Measurements from ENCODE around the gene SRGAP1.

Gene SRGAP1

GRCh38 chr12:63905544-63905943, 61.0 kb downstream of the SRGAP1 start:
- no peaks in the 10 kb centered on the region for H3K36me3 Mint-ChIP-seq (ENCODE audit: low read depth)
- no peak overlapping the region for H3K4me3 Mint-ChIP-seq
- peaks cover 12% of the 10 kb centered on the region for H3K9me3 Mint-ChIP-seq
- TF ChIP-seq CTCF (IDR thresholded peaks at IDR 0.05): no peak
- no peak overlapping the region for H3K27ac Mint-ChIP-seq
- no peak for DNase-seq
- H3K27me3 Mint-ChIP-seq (ENCODE audit: low read depth, poor library complexity): no peaks in the 10 kb centered on the region
- peaks cover 1% of the 10 kb centered on the region for H3K4me1 Mint-ChIP-seq

- no peak for TF ChIP-seq CTCF (IDR thresholded peaks at IDR 0.05)
- no peak for DNase-seq
- peaks cover 9% of the 10 kb centered on the region for H3K4me1 Mint-ChIP-seq
- no peak overlapping the region for H3K4me3 Mint-ChIP-seq
- H3K27me3 Mint-ChIP-seq (ENCODE audit: low read depth, poor library complexity): no peaks in the 10 kb centered on the region
- peaks cover 12% of the 10 kb centered on the region for H3K9me3 Mint-ChIP-seq
- H3K27ac Mint-ChIP-seq: no peak overlapping the region
- no peaks in the 10 kb centered on the region for H3K36me3 Mint-ChIP-seq (ENCODE audit: low read depth)
Observed at GRCh38 chr12:63906876-63907275, 62.4 kb downstream of the SRGAP1 start.

GRCh38 chr12:63907561-63907960, 63.1 kb downstream of the SRGAP1 start:
- no peak for DNase-seq
- Mint-ChIP-seq H3K36me3 (ENCODE audit: low read depth) (no peaks in the 10 kb centered on the region), H3K9me3 (peaks cover 12% of the 10 kb centered on the region), H3K27me3 (ENCODE audit: low read depth, poor library complexity) (no peaks in the 10 kb centered on the region), H3K27ac (no peak overlapping the region), H3K4me3 (no peak overlapping the region), H3K4me1 (peaks cover 9% of the 10 kb centered on the region)
- TF ChIP-seq CTCF (IDR thresholded peaks at IDR 0.05): no peak

GRCh38 chr12:63909746-63910145, 65.2 kb downstream of the SRGAP1 start:
- DNase-seq: no peak
- Mint-ChIP-seq H3K36me3 (ENCODE audit: low read depth) (no peaks in the 10 kb centered on the region), H3K4me1 (peaks cover 13% of the 10 kb centered on the region), H3K27me3 (ENCODE audit: low read depth, poor library complexity) (no peaks in the 10 kb centered on the region), H3K4me3 (no peak overlapping the region), H3K9me3 (peaks cover 12% of the 10 kb centered on the region), H3K27ac (no peak overlapping the region)
- TF ChIP-seq CTCF (IDR thresholded peaks at IDR 0.05): no peak

- Mint-ChIP-seq H3K27ac (no peak overlapping the region), H3K4me1 (peaks cover 29% of the 10 kb centered on the region), H3K36me3 (ENCODE audit: low read depth) (no peaks in the 10 kb centered on the region), H3K27me3 (ENCODE audit: low read depth, poor library complexity) (no peaks in the 10 kb centered on the region), H3K9me3 (peaks cover 8% of the 10 kb centered on the region), H3K4me3 (no peak overlapping the region)
- DNase-seq: no peak
- TF ChIP-seq CTCF (IDR thresholded peaks at IDR 0.05): no peak
Observed at GRCh38 chr12:63911341-63911740, 66.8 kb downstream of the SRGAP1 start.

GRCh38 chr12:63912651-63913050, 68.2 kb downstream of the SRGAP1 start:
- no peaks in the 10 kb centered on the region for H3K27me3 Mint-ChIP-seq (ENCODE audit: low read depth, poor library complexity)
- TF ChIP-seq CTCF (IDR thresholded peaks at IDR 0.05): no peak
- H3K4me3 Mint-ChIP-seq: no peak overlapping the region
- no peak for DNase-seq
- H3K36me3 Mint-ChIP-seq (ENCODE audit: low read depth): no peaks in the 10 kb centered on the region
- H3K27ac Mint-ChIP-seq: no peak overlapping the region
- peaks cover 3% of the 10 kb centered on the region for H3K9me3 Mint-ChIP-seq
- peaks cover 42% of the 10 kb centered on the region for H3K4me1 Mint-ChIP-seq
